Loucy (cell line): ENCODE measurements around the gene GRK6.

ENCODE experiments used
- CTCF ChIP-seq: fragments of 200-600 bp; sonication (generic); conservative IDR thresholded peaks from 2 replicates; pipeline ENCODE4 v1.5.1; 2014; ENCODE audit warnings: mild to moderate bottlenecking, antibody characterized with exemption, low read length
- EZH2phosphoT487 ChIP-seq: fragments of 200-600 bp; IDR thresholded peaks from 2 replicates; pipeline ENCODE4 v1.6.1; 2018; ENCODE audit warnings: antibody characterized with exemption, mild to moderate bottlenecking, moderate library complexity, borderline replicate concordance

GRCh38 chr5:177466861-177467260 lies 40.4 kb downstream of the GRK6 start:
- TF ChIP-seq CTCF (no peak), EZH2phosphoT487 (no peak)
